WI38 (cell line): ENCODE results near the gene GTF2A2.

Experiments
- H3K4me3 ChIP-seq: 2 replicates; pipeline ENCODE4 v1.5.1; 2011; ENCODE audit warnings: low read depth, mild to moderate bottlenecking, control low read depth, low read length
- TF ChIP-seq, protein P1 (sequence below): IDR thresholded peaks from 2 replicates; pipeline ENCODE4 v1.5.1; 2012; ENCODE audit warnings: low read depth, mild to moderate bottlenecking, control low read depth, low read length

GTF2A2 gene

DNA sequence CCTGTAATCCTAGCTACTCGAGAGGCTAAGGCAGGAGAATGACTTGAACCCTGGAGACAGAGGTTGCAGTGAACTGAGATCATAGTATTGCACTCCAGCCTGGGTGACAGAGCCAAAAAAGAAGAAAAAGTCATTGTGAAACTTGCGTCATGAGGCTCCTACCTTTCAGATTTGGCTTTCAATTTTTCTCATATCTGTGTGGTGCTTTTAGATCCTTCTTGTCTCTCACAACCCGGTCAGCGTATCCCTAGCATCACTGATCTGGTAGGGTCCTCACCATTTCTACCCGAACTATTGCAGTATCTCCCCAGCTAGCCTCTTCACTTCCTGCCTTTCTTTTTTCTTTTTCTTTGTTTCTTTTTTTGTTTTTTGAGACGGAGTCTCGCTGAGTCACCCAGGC is 67.3 kb downstream of the GTF2A2 start:
- H3K4me3 ChIP-seq: no peak overlapping the region
- TF ChIP-seq, protein P1, sequence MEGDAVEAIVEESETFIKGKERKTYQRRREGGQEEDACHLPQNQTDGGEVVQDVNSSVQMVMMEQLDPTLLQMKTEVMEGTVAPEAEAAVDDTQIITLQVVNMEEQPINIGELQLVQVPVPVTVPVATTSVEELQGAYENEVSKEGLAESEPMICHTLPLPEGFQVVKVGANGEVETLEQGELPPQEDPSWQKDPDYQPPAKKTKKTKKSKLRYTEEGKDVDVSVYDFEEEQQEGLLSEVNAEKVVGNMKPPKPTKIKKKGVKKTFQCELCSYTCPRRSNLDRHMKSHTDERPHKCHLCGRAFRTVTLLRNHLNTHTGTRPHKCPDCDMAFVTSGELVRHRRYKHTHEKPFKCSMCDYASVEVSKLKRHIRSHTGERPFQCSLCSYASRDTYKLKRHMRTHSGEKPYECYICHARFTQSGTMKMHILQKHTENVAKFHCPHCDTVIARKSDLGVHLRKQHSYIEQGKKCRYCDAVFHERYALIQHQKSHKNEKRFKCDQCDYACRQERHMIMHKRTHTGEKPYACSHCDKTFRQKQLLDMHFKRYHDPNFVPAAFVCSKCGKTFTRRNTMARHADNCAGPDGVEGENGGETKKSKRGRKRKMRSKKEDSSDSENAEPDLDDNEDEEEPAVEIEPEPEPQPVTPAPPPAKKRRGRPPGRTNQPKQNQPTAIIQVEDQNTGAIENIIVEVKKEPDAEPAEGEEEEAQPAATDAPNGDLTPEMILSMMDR: no peak
